Calu3 (cell line): ENCODE data around the gene TBCB. TPM values are rescaled to one million over a fixed set of nuclear protein-coding genes. Genes with fewer than 3 reads are reported as not detected.
A peak's percentile ranks its signal among the peaks of the same experiment; 100 is the strongest.

Experiments used
- BruUV-seq: library from RNA; stranded (reverse); fragments of 400-500 nt; replicated peaks from 2 replicates; lab custom pipeline; 2021; lab: Mats Ljungman, UMichigan
- CTCF ChIA-PET: fragments of 300-600 bp; sonication (Branson Sonifier 250); formaldehyde crosslinking; loops from one replicate; lab custom pipeline; 2022; ENCODE audit warnings: antibody characterized with exemption; lab: Charles Lee
- DNase-seq: peaks from one replicate; pipeline ENCODE4 v3.0.0; 2022
- H3K27ac Mint-ChIP-seq: one replicate; pipeline ENCODE4 v1.8.0; 2022; ENCODE audit warnings: mixed read lengths; ENCODE audit not compliant: unreplicated experiment
- H3K27me3 Mint-ChIP-seq: one replicate; pipeline ENCODE4 v1.8.0; 2022; ENCODE audit warnings: mixed read lengths; ENCODE audit not compliant: unreplicated experiment
- H3K36me3 Mint-ChIP-seq: one replicate; pipeline ENCODE4 v1.8.0; 2022; ENCODE audit warnings: mild to moderate bottlenecking, moderate library complexity, mixed read lengths; ENCODE audit not compliant: insufficient read depth, unreplicated experiment
- H3K4me1 Mint-ChIP-seq: one replicate; pipeline ENCODE4 v1.8.0; 2022; ENCODE audit warnings: mild to moderate bottlenecking, low read depth, mixed read lengths; ENCODE audit not compliant: unreplicated experiment
- H3K4me3 Mint-ChIP-seq: one replicate; pipeline ENCODE4 v1.8.0; 2022; ENCODE audit warnings: mild to moderate bottlenecking, low read depth, moderate library complexity, mixed read lengths; ENCODE audit not compliant: unreplicated experiment
- H3K9me3 Mint-ChIP-seq: one replicate; pipeline ENCODE4 v1.8.0; 2022; ENCODE audit warnings: low read depth, mixed read lengths; ENCODE audit not compliant: unreplicated experiment
- CTCF ChIP-seq: fragments of 200-600 bp; IDR thresholded peaks from one replicate; pipeline ENCODE4 v1.8.0; 2022; ENCODE audit warnings: antibody characterized with exemption; ENCODE audit not compliant: unreplicated experiment
- intact Hi-C: fragments of 100-400 bp; cut with micrococcal nuclease; formaldehyde crosslinking; loops from one replicate; pipeline ENCODE4 v1.10.0; 2022; ENCODE audit not compliant: unreplicated experiment
- total RNA-seq: library from RNA; stranded (reverse); gene quantifications from 2 replicates; pipeline ENCODE4 v1.2.3, GENCODE V29; 2022

Gene TBCB
- total RNA-seq, 1 experiment from 2014 or later: 210 TPM

GRCh38 chr19:36103040-36103626 is 12.1 kb upstream of the TBCB start:
- Mint-ChIP-seq H3K4me1 (no peaks in the 10 kb centered on the region), H3K27ac (no peak overlapping the region), H3K9me3 (no peaks in the 10 kb centered on the region), H3K4me3 (no peak overlapping the region), H3K27me3 (no peaks in the 10 kb centered on the region), H3K36me3 (peaks cover 57% of the 10 kb centered on the region)
- no peak for DNase-seq
- BruUV-seq: TSS peak; percentile 22
- TF ChIP-seq CTCF: no peak
- intact Hi-C loops: no loop called here
- CTCF ChIA-PET: interaction anchor here (0.7 kb wide), 1 partner anchor 24 kb away, joined by 3 read pairs; no protein-coding TSS in a partner anchor

- Mint-ChIP-seq H3K36me3 (peaks cover 56% of the 10 kb centered on the region), H3K27me3 (no peaks in the 10 kb centered on the region), H3K4me1 (no peaks in the 10 kb centered on the region), H3K4me3 (no peak overlapping the region), H3K9me3 (no peaks in the 10 kb centered on the region), H3K27ac (no peak overlapping the region)
- CTCF ChIA-PET: interaction anchor here (0.5 to 0.7 kb wide), 2 partner anchors 23 to 360 kb away, joined by 3 to 4 read pairs; no protein-coding TSS in a partner anchor
- no TSS peak for BruUV-seq
- DNase-seq: peak; percentile 16
- TF ChIP-seq CTCF: no peak
- intact Hi-C loops: no loop called here
Measured at GRCh38 chr19:36103842-36104552, 11.3 kb upstream of the TBCB start.

- CTCF ChIA-PET: interaction anchor here (0.7 kb wide), 1 partner anchor 1156 kb away, joined by 6 read pairs; no protein-coding TSS in a partner anchor
Measured at GRCh38 chr19:36106441-36106840, 8.8 kb upstream of the TBCB start.

GRCh38 chr19:36106991-36107390 is 8.3 kb upstream of the TBCB start:
- H3K36me3 Mint-ChIP-seq: peaks cover 43% of the 10 kb centered on the region
- CTCF ChIA-PET: no interaction called here
- no peak for DNase-seq
- H3K27ac Mint-ChIP-seq: no peak overlapping the region
- H3K4me1 Mint-ChIP-seq: no peaks in the 10 kb centered on the region
- no peaks in the 10 kb centered on the region for H3K27me3 Mint-ChIP-seq
- BruUV-seq: no TSS peak
- no peak overlapping the region for H3K4me3 Mint-ChIP-seq
- no peaks in the 10 kb centered on the region for H3K9me3 Mint-ChIP-seq
- intact Hi-C loops: no loop called here
- TF ChIP-seq CTCF: no peak

More at GRCh38 chr19:36106441-36106840, 8.8 kb upstream of the TBCB start:
- no peak for DNase-seq
- H3K9me3 Mint-ChIP-seq: no peaks in the 10 kb centered on the region
- no TSS peak for BruUV-seq
- intact Hi-C loops: no loop called here
- peaks cover 48% of the 10 kb centered on the region for H3K36me3 Mint-ChIP-seq
- no peaks in the 10 kb centered on the region for H3K4me1 Mint-ChIP-seq
- H3K27ac Mint-ChIP-seq: no peak overlapping the region
- H3K27me3 Mint-ChIP-seq: no peaks in the 10 kb centered on the region
- no peak overlapping the region for H3K4me3 Mint-ChIP-seq
- TF ChIP-seq CTCF: no peak
